ENCODE measurements around the gene KIAA0586. TPM values are rescaled to one million over a fixed set of nuclear protein-coding genes. Genes with fewer than 3 reads are reported as not detected.
"Not testable (repeated sequence)": the region's sequence is repeated elsewhere in the genome, so short reads cannot be mapped to it uniquely, and the experiment has no call there.

KIAA0586 gene
- total and polyA plus RNA-seq, 5 donors from 2014 or later: 16.8 to 34.3 (median 28.0) TPM

GRCh38 chr14:58568322-58568721 lies 140.8 kb downstream of the KIAA0586 start:
- Mint-ChIP-seq H3K36me3 (no peaks in the 10 kb centered on the region), H3K27me3 (no peaks in the 10 kb centered on the region), H3K27ac (no peak overlapping the region), H3K4me3 (no peak overlapping the region), H3K4me1 (peaks cover 0 to 11% (median 5%) of the 10 kb centered on the region in 4 donors), H3K9me3 (no peaks in the 10 kb centered on the region)
- Histone ChIP-seq H3K4me1 (ENCODE audit: control insufficient read depth, insufficient read depth, low read length, poor library complexity, severe bottlenecking) (no peaks in the 10 kb centered on the region), H3K9me3 (ENCODE audit: control insufficient read depth in 2 of 2, low read length in 2 of 2) (no peaks in the 10 kb centered on the region), H3K27me3 (ENCODE audit: control insufficient read depth, insufficient read depth, low read length) (no peaks in the 10 kb centered on the region), H3K27ac (ENCODE audit: insufficient read depth, low read length, poor library complexity, severe bottlenecking) (no peak overlapping the region), H3K4me3 (ENCODE audit: low read depth, low read length) (no peak overlapping the region), H3K36me3 (ENCODE audit: control insufficient read depth, insufficient read depth, low read length) (no peaks in the 10 kb centered on the region)
- DNase-seq (no peak), ATAC-seq (ENCODE audit: low read depth in 2 of 2) (no peak)

GRCh38 chr14:58571256-58571655 lies 143.7 kb downstream of the KIAA0586 start:
- Histone ChIP-seq H3K4me1 (ENCODE audit: control insufficient read depth, insufficient read depth, low read length, poor library complexity, severe bottlenecking) (no peaks in the 10 kb centered on the region), H3K27ac (ENCODE audit: insufficient read depth, low read length, poor library complexity, severe bottlenecking) (no peak overlapping the region), H3K9me3 (ENCODE audit: control insufficient read depth in 2 of 2, low read length in 2 of 2) (no peaks in the 10 kb centered on the region), H3K36me3 (ENCODE audit: control insufficient read depth, insufficient read depth, low read length) (no peaks in the 10 kb centered on the region), H3K4me3 (ENCODE audit: low read depth, low read length) (no peak overlapping the region), H3K27me3 (ENCODE audit: control insufficient read depth, insufficient read depth, low read length) (peaks cover 2% of the 10 kb centered on the region)
- Mint-ChIP-seq H3K27me3 (no peaks in the 10 kb centered on the region), H3K27ac (no peak overlapping the region), H3K9me3 (no peaks in the 10 kb centered on the region), H3K4me1 (peaks cover 0 to 11% (median 5%) of the 10 kb centered on the region in 4 donors), H3K36me3 (no peaks in the 10 kb centered on the region), H3K4me3 (no peak overlapping the region)
- no peak for ATAC-seq (ENCODE audit: low read depth in 2 of 2)
- DNase-seq: no peak

GRCh38 chr14:58571769-58572472 lies 144.4 kb downstream of the KIAA0586 start:
- Mint-ChIP-seq H3K27me3 (no peaks in the 10 kb centered on the region), H3K4me1 (peaks cover 0 to 11% (median 5%) of the 10 kb centered on the region in 4 donors), H3K4me3 (no peak overlapping the region), H3K9me3 (no peaks in the 10 kb centered on the region), H3K36me3 (no peaks in the 10 kb centered on the region), H3K27ac (peak overlapping the region; percentile 9 to 34 (median 18))
- no peaks in the 10 kb centered on the region for H3K4me1 ChIP-seq (ENCODE audit: control insufficient read depth, insufficient read depth, low read length, poor library complexity, severe bottlenecking)
- no peak for ATAC-seq (ENCODE audit: low read depth in 2 of 2)
- H3K27ac ChIP-seq (ENCODE audit: insufficient read depth, low read length, poor library complexity, severe bottlenecking): no peak overlapping the region
- peaks cover 2% of the 10 kb centered on the region for H3K27me3 ChIP-seq (ENCODE audit: control insufficient read depth, insufficient read depth, low read length)
- H3K4me3 ChIP-seq (ENCODE audit: low read depth, low read length): no peak overlapping the region
- H3K9me3 ChIP-seq (ENCODE audit: control insufficient read depth in 2 of 2, low read length in 2 of 2): no peaks in the 10 kb centered on the region
- DNase-seq: peak in 1 of 3 donors; percentile 13
- H3K36me3 ChIP-seq (ENCODE audit: control insufficient read depth, insufficient read depth, low read length): no peaks in the 10 kb centered on the region

- H3K36me3 ChIP-seq (ENCODE audit: control insufficient read depth, insufficient read depth, low read length): no peaks in the 10 kb centered on the region
- no peak overlapping the region for H3K27ac ChIP-seq (ENCODE audit: insufficient read depth, low read length, poor library complexity, severe bottlenecking)
- Mint-ChIP-seq H3K27ac (peak overlapping the region; percentile 9 to 34 (median 18)), H3K4me3 (no peak overlapping the region), H3K27me3 (no peaks in the 10 kb centered on the region), H3K9me3 (no peaks in the 10 kb centered on the region), H3K36me3 (no peaks in the 10 kb centered on the region), H3K4me1 (peaks cover 0 to 11% (median 5%) of the 10 kb centered on the region in 4 donors)
- no peaks in the 10 kb centered on the region for H3K9me3 ChIP-seq (ENCODE audit: control insufficient read depth in 2 of 2, low read length in 2 of 2)
- no peak for ATAC-seq (ENCODE audit: low read depth in 2 of 2)
- H3K4me1 ChIP-seq (ENCODE audit: control insufficient read depth, insufficient read depth, low read length, poor library complexity, severe bottlenecking): no peaks in the 10 kb centered on the region
- DNase-seq: peak in 1 of 3 donors; percentile 6
- H3K27me3 ChIP-seq (ENCODE audit: control insufficient read depth, insufficient read depth, low read length): peaks cover 2% of the 10 kb centered on the region
- no peak overlapping the region for H3K4me3 ChIP-seq (ENCODE audit: low read depth, low read length)
These were observed 144.9 kb downstream of the KIAA0586 start for GRCh38 chr14:58572473-58572853.

GRCh38 chr14:58572863-58573262 lies 145.3 kb downstream of the KIAA0586 start:
- no peaks in the 10 kb centered on the region for H3K4me1 ChIP-seq (ENCODE audit: control insufficient read depth, insufficient read depth, low read length, poor library complexity, severe bottlenecking)
- H3K27ac Mint-ChIP-seq: no peak overlapping the region
- H3K4me1 Mint-ChIP-seq: peaks cover 0 to 11% (median 5%) of the 10 kb centered on the region in 4 donors
- H3K27me3 Mint-ChIP-seq: no peaks in the 10 kb centered on the region
- no peaks in the 10 kb centered on the region for H3K9me3 Mint-ChIP-seq
- no peaks in the 10 kb centered on the region for H3K9me3 ChIP-seq (ENCODE audit: control insufficient read depth in 2 of 2, low read length in 2 of 2)
- no peak overlapping the region for H3K4me3 Mint-ChIP-seq
- H3K36me3 ChIP-seq (ENCODE audit: control insufficient read depth, insufficient read depth, low read length): no peaks in the 10 kb centered on the region
- H3K4me3 ChIP-seq (ENCODE audit: low read depth, low read length): no peak overlapping the region
- DNase-seq: no peak
- H3K36me3 Mint-ChIP-seq: no peaks in the 10 kb centered on the region
- ATAC-seq (ENCODE audit: low read depth in 2 of 2): no peak
- H3K27me3 ChIP-seq (ENCODE audit: control insufficient read depth, insufficient read depth, low read length): peaks cover 2% of the 10 kb centered on the region
- no peak overlapping the region for H3K27ac ChIP-seq (ENCODE audit: insufficient read depth, low read length, poor library complexity, severe bottlenecking)

GRCh38 chr14:58574623-58575022 lies 147.1 kb downstream of the KIAA0586 start:
- no peak for DNase-seq
- H3K36me3 ChIP-seq (ENCODE audit: control insufficient read depth, insufficient read depth, low read length): no peaks in the 10 kb centered on the region
- no peaks in the 10 kb centered on the region for H3K27me3 Mint-ChIP-seq
- H3K4me3 Mint-ChIP-seq: no peak overlapping the region
- no peaks in the 10 kb centered on the region for H3K9me3 Mint-ChIP-seq
- no peak for ATAC-seq (ENCODE audit: low read depth in 2 of 2)
- no peaks in the 10 kb centered on the region for H3K36me3 Mint-ChIP-seq
- no peaks in the 10 kb centered on the region for H3K4me1 ChIP-seq (ENCODE audit: control insufficient read depth, insufficient read depth, low read length, poor library complexity, severe bottlenecking)
- H3K27me3 ChIP-seq (ENCODE audit: control insufficient read depth, insufficient read depth, low read length): peaks cover 2% of the 10 kb centered on the region
- H3K9me3 ChIP-seq (ENCODE audit: control insufficient read depth in 2 of 2, low read length in 2 of 2): no peaks in the 10 kb centered on the region
- H3K4me1 Mint-ChIP-seq: peaks cover 0 to 11% (median 5%) of the 10 kb centered on the region in 4 donors
- no peak overlapping the region for H3K27ac ChIP-seq (ENCODE audit: insufficient read depth, low read length, poor library complexity, severe bottlenecking)
- no peak overlapping the region for H3K27ac Mint-ChIP-seq
- H3K4me3 ChIP-seq (ENCODE audit: low read depth, low read length): no peak overlapping the region

GRCh38 chr14:58575956-58576355 lies 148.4 kb downstream of the KIAA0586 start:
- H3K9me3 ChIP-seq (ENCODE audit: control insufficient read depth in 2 of 2, low read length in 2 of 2): no peaks in the 10 kb centered on the region
- Mint-ChIP-seq H3K4me3 (no peak overlapping the region), H3K36me3 (no peaks in the 10 kb centered on the region), H3K4me1 (peaks cover 0 to 10% (median 5%) of the 10 kb centered on the region in 4 donors), H3K9me3 (peaks cover 0 to 4% (median 0%) of the 10 kb centered on the region in 7 donors), H3K27me3 (no peaks in the 10 kb centered on the region), H3K27ac (no peak overlapping the region)
- no peak for DNase-seq
- peaks cover 2% of the 10 kb centered on the region for H3K27me3 ChIP-seq (ENCODE audit: control insufficient read depth, insufficient read depth, low read length)
- H3K4me3 ChIP-seq (ENCODE audit: low read depth, low read length): no peak overlapping the region
- no peak overlapping the region for H3K27ac ChIP-seq (ENCODE audit: insufficient read depth, low read length, poor library complexity, severe bottlenecking)
- H3K4me1 ChIP-seq (ENCODE audit: control insufficient read depth, insufficient read depth, low read length, poor library complexity, severe bottlenecking): no peaks in the 10 kb centered on the region
- no peaks in the 10 kb centered on the region for H3K36me3 ChIP-seq (ENCODE audit: control insufficient read depth, insufficient read depth, low read length)
- no peak for ATAC-seq (ENCODE audit: low read depth in 2 of 2)

- ATAC-seq (ENCODE audit: low read depth in 2 of 2); DNase-seq; H3K4me1 ChIP-seq (ENCODE audit: control insufficient read depth, insufficient read depth, low read length, poor library complexity, severe bottlenecking); H3K9me3 ChIP-seq (ENCODE audit: control insufficient read depth in 2 of 2, low read length in 2 of 2); H3K4me3 Mint-ChIP-seq; H3K27me3 Mint-ChIP-seq; H3K4me1 Mint-ChIP-seq; H3K27me3 ChIP-seq (ENCODE audit: control insufficient read depth, insufficient read depth, low read length); H3K27ac ChIP-seq (ENCODE audit: insufficient read depth, low read length, poor library complexity, severe bottlenecking); H3K4me3 ChIP-seq (ENCODE audit: low read depth, low read length); H3K36me3 ChIP-seq (ENCODE audit: control insufficient read depth, insufficient read depth, low read length); H3K36me3 Mint-ChIP-seq; H3K27ac Mint-ChIP-seq: not testable (repeated sequence)
- H3K9me3 Mint-ChIP-seq: peaks cover 0 to 12% (median 5%) of the 10 kb centered on the region in 7 donors
These were observed 152.5 kb downstream of the KIAA0586 start for GRCh38 chr14:58580035-58580434.
